Left lung (tissue), 10 donors: ENCODE results near the gene HDAC9. TPM values are rescaled to one million over a fixed set of nuclear protein-coding genes. Genes with fewer than 3 reads are reported as not detected.

ENCODE experiments used
- ATAC-seq: fragments of 200-7000 bp; cut with Tn5 transposase; one replicate; pipeline ENCODE4 v1.9.1; 2020; ENCODE audit warnings: moderate library complexity
- DNase-seq, 4 donors: peaks; one replicate each; pipeline ENCODE4 v3.0.0-alpha.2; 2013 to 2020
- H3K27ac ChIP-seq, 2 donors: fragments of 200-600 bp; sonication (generic) in 1 of 2; one replicate each; pipeline versions ENCODE4 v1.5.0 to v1.8.0; 2020 to 2021
- H3K27me3 ChIP-seq, 2 donors: fragments of 200-600 bp; sonication (generic) in 1 of 2; one replicate each; pipeline versions ENCODE4 v1.5.0 to v1.8.0; 2020 to 2021
- H3K36me3 ChIP-seq, 2 donors: fragments of 200-600 bp; sonication (generic) in 1 of 2; one replicate each; pipeline versions ENCODE4 v1.5.0 to v1.8.0; 2020 to 2021
- H3K4me1 ChIP-seq, 2 donors: fragments of 200-600 bp; one replicate each; pipeline ENCODE4 v1.8.0; 2021
- H3K4me3 ChIP-seq, 2 donors: fragments of 200-600 bp; sonication (generic) in 1 of 2; one replicate each; pipeline versions ENCODE4 v1.5.0 to v1.8.0; 2020 to 2021; ENCODE audit warnings: mild to moderate bottlenecking in 1 of 2
- H3K9me3 ChIP-seq, 2 donors: fragments of 200-600 bp; sonication (generic) in 1 of 2; one replicate each; pipeline versions ENCODE4 v1.5.0 to v1.8.0; 2020 to 2021
- intact Hi-C, 2 donors: fragments of 100-400 bp; cut with DNase I; formaldehyde crosslinking; loops; one replicate each; pipeline versions ENCODE4 v1.11.2 to v1.14.2; 2022
- polyA plus RNA-seq, 6 donors: library from polyadenylated mRNA; unstranded; fragments of 120-200 nt; gene quantifications; one replicate each; pipeline ENCODE4 v1.2.1, GENCODE V29; 2013; ENCODE audit not compliant: insufficient read length in 6 of 6
- total RNA-seq, 2 donors: library from RNA; stranded (reverse); fragmentation: NEBNext Ultra II Directional; extraction: Animal tissue kit (Norgen Biotek cat#: 25700); gene quantifications; one replicate each; pipeline ENCODE4 v1.2.1, GENCODE V29; 2021
- TF ChIP-seq, protein P1 (sequence below), 2 donors: fragments of 200-600 bp; sonication (generic) in 1 of 2; IDR thresholded peaks; one replicate each; pipeline versions ENCODE4 v1.5.0 to v1.8.0; 2021; ENCODE audit warnings: antibody characterized with exemption in 2 of 2
- donor health status: DM: no; HTN: yes; CAD: no.
- donor health status: DM: no; HTN: no; CAD: no.

The HDAC9 gene
- total and polyA plus RNA-seq, 8 donors, result 6.7 to 13.2 (median 9.6) TPM

DNA sequence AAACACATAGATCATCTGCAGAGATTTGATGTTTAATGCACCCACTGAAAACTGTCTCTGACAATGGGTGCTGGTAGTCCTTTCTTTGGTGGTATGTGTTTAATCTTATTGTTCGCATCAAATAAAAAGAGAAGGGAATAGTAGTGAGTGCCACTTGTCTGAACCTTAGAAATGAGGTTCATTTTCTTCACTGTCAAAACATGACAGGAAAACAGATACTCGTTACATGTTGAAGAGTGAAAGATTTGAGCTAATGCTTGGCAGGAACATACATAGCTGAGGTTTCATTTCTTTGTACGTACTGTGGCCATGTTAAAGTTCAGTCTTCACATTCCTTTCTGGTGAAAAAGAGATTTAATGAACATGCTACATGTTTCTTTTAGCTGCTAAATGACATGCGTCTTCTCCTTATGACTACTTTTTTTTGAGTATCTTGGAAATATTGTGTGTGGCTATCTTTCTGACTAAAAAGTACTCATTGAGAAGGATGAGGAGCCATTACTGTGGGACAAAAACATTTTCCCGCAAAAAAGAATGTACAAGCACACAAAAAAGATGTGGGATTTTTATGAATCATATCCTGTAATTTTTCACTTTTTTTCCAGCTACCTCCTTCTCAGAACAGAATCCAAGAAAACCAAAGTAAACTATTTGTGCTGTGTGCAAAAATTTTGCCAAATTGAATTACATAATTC lies 513.8 kb downstream of the HDAC9 start:
- no peaks in the 10 kb centered on the region for H3K4me1 ChIP-seq
- DNase-seq (no peak), ATAC-seq (no peak)
- peaks cover 0 to 2% of the 10 kb centered on the region in 2 donors for H3K9me3 ChIP-seq
- no peak overlapping the region for H3K4me3 ChIP-seq
- no peak overlapping the region for H3K27ac ChIP-seq
- no peaks in the 10 kb centered on the region for H3K36me3 ChIP-seq
- TF ChIP-seq, protein P1, sequence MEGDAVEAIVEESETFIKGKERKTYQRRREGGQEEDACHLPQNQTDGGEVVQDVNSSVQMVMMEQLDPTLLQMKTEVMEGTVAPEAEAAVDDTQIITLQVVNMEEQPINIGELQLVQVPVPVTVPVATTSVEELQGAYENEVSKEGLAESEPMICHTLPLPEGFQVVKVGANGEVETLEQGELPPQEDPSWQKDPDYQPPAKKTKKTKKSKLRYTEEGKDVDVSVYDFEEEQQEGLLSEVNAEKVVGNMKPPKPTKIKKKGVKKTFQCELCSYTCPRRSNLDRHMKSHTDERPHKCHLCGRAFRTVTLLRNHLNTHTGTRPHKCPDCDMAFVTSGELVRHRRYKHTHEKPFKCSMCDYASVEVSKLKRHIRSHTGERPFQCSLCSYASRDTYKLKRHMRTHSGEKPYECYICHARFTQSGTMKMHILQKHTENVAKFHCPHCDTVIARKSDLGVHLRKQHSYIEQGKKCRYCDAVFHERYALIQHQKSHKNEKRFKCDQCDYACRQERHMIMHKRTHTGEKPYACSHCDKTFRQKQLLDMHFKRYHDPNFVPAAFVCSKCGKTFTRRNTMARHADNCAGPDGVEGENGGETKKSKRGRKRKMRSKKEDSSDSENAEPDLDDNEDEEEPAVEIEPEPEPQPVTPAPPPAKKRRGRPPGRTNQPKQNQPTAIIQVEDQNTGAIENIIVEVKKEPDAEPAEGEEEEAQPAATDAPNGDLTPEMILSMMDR (IDR thresholded peaks at IDR 0.05), result no peak
- H3K27me3 ChIP-seq, result no peaks in the 10 kb centered on the region
- intact Hi-C loops, result no loop called here

DNA sequence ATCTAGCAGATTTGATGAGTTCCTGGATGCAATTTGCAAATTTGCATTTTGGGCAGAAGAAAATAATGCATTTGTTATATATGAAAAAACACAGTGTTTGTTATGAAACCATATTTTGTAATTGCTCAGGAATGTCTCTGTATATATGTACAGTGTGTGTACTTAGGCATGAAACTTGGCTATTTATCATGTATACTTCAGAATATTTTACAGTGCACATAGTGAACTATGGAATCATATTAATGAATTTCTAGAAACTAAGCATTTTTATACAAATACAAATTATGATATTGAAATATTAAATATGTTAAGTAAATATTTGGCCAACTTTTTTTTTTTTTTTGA lies 514.4 kb downstream of the HDAC9 start:
- intact Hi-C loops, result no loop called here
- ATAC-seq, result no peak

DNA sequence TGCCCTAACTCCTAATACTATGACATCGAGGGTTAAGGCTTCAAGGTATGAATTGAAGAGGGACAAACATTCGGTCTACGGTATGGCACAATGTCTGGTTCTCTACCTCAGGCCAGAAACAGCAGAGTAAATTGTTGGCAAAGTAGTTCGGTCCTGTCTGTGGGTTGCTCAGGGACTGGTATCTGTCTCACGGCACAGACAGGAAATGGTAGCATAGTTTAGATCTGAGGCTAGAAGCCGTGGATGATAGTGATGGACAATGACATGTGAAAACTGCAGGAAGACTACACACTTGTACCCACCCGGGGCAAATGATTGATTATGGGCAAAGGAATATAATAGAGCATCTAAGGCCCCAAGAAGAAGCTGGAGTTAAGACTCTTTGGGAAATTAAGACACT lies 515.7 kb downstream of the HDAC9 start:
- H3K36me3 ChIP-seq, result no peaks in the 10 kb centered on the region
- H3K4me1 ChIP-seq, result no peaks in the 10 kb centered on the region
- DNase-seq (no peak), ATAC-seq (no peak)
- no peak overlapping the region for H3K27ac ChIP-seq
- H3K9me3 ChIP-seq, result peaks cover 0 to 6% of the 10 kb centered on the region in 2 donors
- intact Hi-C loops, result no loop called here
- TF ChIP-seq, protein P1 (IDR thresholded peaks at IDR 0.05), result no peak
- no peaks in the 10 kb centered on the region for H3K27me3 ChIP-seq
- no peak overlapping the region for H3K4me3 ChIP-seq

More for the DNA sequence above, 514.4 kb downstream of the HDAC9 start:
- Histone ChIP-seq H3K4me3 (no peak overlapping the region), H3K27ac (no peak overlapping the region), H3K4me1 (no peaks in the 10 kb centered on the region), H3K9me3 (peaks cover 0 to 2% of the 10 kb centered on the region in 2 donors), H3K36me3 (no peaks in the 10 kb centered on the region), H3K27me3 (no peaks in the 10 kb centered on the region)
- DNase-seq, result no peak
- TF ChIP-seq, protein P1 (IDR thresholded peaks at IDR 0.05), result no peak

DNA sequence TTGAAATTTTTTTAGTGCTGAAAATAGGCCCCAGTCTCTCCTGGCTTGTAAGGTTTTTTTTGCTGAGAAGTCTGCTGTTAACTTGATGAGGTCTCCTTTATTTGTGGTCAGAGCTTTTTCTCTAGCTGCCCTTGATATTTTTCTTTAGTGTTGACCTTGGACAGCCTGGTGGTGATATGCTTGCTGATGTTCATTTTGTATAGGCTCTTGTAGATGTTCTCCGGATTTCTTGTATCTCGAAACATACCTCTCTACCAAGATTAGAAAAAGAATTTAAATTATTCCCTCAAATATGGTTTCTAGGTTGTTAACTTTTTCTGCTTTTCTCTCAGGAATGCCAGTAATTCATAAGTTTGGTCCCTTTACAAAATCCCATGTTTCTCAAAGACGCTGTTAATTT lies 519.5 kb downstream of the HDAC9 start:
- TF ChIP-seq, protein P1 (IDR thresholded peaks at IDR 0.05), result no peak

DNA sequence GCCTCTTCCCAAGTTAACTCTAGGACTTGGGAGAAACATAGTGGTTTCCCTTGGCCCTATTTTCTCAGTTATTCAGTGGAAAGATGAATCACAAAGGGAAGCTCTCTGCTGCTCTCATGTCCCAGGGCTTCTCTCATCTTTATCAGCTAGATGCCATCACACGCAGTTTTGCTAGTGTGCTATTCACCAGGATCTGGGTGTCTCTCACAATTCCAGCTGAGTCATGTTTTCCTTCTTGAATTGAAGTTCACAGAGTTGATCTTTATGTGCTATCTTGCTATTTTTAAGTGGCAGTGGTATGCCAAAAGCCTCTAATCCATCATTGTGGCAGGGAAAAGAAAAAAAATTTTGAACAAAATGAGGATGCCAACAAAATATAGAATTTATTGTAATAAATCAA lies 520.6 kb downstream of the HDAC9 start:
- DNase-seq, result no peak
- no peak for ATAC-seq
- intact Hi-C loops, result no loop called here

More for the DNA sequence above, 519.5 kb downstream of the HDAC9 start:
- Histone ChIP-seq H3K4me1 (no peaks in the 10 kb centered on the region), H3K36me3 (no peaks in the 10 kb centered on the region), H3K27ac (no peak overlapping the region), H3K27me3 (no peaks in the 10 kb centered on the region), H3K9me3 (peaks cover 0 to 13% of the 10 kb centered on the region in 2 donors), H3K4me3 (no peak overlapping the region)
- intact Hi-C loops, result no loop called here
- DNase-seq (no peak), ATAC-seq (no peak)

More for the DNA sequence above, 520.6 kb downstream of the HDAC9 start:
- Histone ChIP-seq H3K9me3 (peaks cover 0 to 13% of the 10 kb centered on the region in 2 donors), H3K36me3 (no peaks in the 10 kb centered on the region), H3K4me1 (no peaks in the 10 kb centered on the region), H3K4me3 (no peak overlapping the region), H3K27me3 (no peaks in the 10 kb centered on the region), H3K27ac (no peak overlapping the region)
- TF ChIP-seq, protein P1 (IDR thresholded peaks at IDR 0.05), result no peak
